SH-SY5Y (cell line): ENCODE results near the gene SPNS2.
A peak's percentile ranks its signal among the peaks of the same experiment; 100 is the strongest.

Experiments
- GATA2 ChIP-seq: IDR thresholded peaks from 2 replicates; pipeline ENCODE4 v1.6.1; 2011; ENCODE audit warnings: mild to moderate bottlenecking, low read depth, low read length
- GATA3 ChIP-seq: IDR thresholded peaks from 2 replicates; pipeline ENCODE4 v1.6.1; 2011; ENCODE audit warnings: low read depth, mild to moderate bottlenecking, low read length, moderate library complexity

Gene SPNS2, protein sequence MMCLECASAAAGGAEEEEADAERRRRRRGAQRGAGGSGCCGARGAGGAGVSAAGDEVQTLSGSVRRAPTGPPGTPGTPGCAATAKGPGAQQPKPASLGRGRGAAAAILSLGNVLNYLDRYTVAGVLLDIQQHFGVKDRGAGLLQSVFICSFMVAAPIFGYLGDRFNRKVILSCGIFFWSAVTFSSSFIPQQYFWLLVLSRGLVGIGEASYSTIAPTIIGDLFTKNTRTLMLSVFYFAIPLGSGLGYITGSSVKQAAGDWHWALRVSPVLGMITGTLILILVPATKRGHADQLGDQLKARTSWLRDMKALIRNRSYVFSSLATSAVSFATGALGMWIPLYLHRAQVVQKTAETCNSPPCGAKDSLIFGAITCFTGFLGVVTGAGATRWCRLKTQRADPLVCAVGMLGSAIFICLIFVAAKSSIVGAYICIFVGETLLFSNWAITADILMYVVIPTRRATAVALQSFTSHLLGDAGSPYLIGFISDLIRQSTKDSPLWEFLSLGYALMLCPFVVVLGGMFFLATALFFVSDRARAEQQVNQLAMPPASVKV

DNA sequence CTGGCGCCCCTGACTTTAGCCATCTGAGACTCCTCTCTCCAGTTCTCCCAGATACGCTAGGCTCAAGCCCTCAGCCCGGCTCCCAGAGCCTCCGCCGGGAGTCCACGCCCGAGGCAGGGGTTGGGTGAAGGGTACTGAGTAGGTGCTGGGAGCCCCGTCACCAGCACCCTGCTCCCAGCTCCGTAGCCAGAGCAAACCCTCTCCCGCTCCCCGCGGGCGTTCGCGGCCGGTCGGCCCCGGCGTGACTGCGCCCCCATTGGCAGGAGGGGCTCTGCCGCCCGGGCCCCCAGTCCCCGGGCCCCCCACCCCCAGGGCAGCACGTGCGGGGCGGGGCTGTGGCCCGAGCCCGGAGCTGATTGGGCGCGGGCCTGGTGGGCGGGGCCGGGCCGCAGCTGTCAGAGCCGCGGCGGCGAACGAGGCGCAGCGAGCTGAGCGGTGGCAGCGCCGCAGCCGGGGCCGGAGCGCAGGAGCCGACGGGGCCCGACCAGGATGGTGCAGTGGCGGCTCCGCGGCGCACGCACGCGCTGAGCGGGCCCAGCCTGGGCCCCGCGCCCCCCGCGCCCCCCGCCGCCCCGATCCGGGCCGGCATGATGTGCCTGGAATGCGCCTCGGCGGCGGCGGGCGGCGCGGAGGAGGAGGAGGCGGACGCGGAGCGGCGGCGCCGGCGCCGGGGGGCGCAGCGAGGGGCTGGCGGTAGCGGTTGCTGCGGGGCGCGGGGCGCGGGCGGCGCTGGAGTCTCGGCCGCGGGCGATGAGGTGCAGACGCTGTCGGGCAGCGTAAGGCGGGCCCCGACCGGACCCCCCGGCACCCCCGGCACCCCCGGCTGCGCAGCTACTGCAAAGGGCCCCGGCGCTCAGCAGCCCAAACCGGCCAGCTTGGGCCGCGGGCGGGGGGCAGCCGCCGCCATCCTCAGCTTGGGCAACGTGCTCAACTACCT is at the start of gene SPNS2:
Gene SPNS2 (plus strand): TSS at position 421 of the 937 bp plus-strand sequence. CDS start 167 bp downstream, at position 588.
- TF ChIP-seq GATA3 = no peak
- no peak for TF ChIP-seq GATA2

DNA sequence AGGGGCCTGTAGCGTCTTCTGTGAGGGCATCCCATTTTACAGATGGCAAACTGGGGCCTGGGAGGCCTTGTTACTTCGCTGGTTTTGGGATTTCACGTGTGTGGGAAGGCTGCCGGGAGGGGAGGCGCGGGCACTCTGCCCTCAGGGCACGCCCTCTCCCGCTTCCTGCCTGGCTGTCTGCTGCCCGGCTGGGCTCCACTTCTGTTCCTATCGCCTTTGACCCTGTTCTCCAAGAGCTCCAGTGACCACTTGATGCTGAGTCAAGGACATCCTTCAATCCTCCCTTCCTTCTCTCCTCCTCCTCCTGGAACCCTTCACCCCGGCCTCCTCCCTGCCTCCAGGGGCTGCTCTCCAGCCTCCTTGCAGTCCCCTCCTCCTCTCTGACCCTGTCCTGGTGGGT is 48.9 kb upstream of the SPNS2 start:
- TF ChIP-seq GATA2 (no peak), GATA3 (no peak)

DNA sequence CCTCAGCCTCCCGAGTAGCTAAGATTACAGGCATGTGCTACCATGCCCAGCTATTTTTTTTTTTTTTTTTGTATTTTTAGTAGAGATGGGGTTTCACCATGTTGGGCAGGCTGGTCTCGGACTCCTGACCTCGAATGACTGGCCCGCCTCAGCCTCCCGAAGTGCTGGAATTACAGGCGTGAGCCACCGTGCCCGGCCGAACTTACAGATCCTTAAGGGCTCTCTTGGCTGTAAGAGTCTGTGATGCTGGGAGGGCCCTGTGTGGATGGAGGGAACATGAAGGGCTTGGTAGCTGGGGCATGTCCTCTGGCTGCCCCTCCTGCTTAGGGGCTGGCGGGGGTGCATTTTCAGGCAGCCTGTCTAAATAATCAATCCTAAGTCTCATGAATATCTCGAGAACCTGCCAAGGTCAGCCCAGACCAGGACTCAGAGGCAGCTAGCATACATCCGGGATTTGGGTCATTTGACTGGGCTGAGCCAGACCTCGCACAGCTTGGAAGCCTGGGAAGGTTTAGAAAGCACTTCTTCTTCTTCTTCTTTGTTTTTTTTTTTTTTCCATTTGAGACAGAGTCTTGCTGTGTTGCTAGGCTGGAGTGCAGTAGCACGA is 47.9 kb upstream of the SPNS2 start:
- TF ChIP-seq GATA2 (no peak), GATA3 (no peak)

DNA sequence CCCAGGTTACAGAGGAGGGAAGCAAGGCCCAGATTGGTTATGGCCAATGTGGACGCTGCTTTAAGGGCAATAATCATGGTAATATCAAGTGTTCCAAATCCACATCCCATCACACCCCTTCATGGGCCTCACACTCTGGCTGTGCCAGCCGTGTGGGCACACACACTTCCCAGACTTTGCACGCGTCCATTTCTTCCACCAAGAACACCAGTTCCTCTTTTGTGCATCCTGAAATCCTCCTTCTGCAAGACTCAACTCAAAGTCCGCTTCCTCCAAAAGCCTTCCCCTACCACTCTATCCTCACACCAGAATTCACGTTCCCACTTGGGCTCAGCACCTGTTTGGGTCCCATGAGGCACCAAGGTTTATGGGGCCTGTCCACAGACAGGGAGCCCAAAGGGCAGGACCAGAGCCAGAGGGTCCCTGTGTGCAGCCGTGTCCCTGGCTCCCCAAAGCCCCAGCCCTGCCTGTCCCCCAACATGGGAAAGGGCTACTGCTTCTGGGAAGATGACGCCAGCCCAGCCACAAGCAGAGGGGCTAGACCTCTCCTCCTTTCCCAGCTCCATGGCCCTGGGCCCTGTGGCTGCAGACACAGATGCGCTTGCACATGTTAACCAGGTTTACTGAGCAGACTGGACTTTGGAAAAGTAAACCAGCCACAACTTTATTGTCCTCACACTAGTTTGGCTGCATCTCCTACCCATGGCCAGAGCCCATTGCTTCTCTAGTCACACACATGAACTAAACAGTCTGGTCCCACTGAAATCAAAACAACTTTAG is 44.7 kb upstream of the SPNS2 start:
- TF ChIP-seq GATA3 (no peak), GATA2 (no peak)

DNA sequence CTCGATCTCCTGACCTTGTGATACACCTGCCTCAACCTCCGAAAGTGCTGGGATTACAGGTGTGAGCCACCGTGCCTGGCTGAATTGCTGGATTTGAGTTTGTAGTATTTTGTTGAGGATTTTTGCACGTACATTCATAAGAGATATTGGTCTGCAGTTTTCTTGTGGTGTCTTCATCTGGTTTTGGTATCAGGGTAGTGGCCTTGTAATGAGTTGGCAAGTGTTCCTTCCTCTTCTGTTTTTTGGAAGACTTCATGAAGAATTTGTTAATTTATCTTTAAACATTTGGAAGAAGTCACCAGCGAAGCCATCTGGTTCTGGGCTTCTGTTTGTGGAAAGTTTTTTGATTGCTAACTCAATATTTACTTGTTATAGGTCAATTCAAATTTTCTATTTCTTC is 38.0 kb upstream of the SPNS2 start:
- TF ChIP-seq GATA3 (no peak), GATA2 (no peak)

DNA sequence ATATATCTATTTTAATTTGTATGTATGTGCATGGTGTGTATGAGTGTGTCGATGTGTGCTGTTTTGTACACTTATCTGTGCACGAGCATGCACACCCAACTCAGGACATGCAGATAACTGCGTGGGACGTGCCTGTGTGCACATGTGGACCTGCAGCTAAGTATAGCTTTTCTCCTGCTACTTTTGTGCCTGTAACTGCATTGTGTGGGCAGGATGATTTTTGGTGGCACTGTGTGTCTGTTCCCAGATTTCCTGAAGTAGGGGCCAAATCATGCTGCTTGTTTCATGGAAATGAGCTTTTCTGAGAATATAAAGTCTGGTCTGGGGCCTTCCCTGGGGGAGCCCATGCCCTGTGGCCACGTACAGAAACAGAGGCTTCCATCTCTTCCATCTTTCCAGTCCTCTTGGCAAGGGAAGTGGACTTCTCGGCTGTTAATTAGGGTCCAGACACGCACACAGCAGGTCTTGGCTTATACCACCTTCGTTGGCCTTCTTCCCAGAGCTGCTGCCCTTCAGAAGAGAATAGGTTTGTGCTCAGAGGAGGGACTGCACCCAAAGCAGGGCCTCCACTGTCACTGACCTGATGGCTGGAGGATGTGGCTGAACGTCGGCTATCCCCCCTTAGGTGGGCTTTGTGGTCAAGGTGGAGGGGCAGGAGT is 34.7 kb upstream of the SPNS2 start:
- TF ChIP-seq GATA2 (no peak), GATA3 (no peak)

DNA sequence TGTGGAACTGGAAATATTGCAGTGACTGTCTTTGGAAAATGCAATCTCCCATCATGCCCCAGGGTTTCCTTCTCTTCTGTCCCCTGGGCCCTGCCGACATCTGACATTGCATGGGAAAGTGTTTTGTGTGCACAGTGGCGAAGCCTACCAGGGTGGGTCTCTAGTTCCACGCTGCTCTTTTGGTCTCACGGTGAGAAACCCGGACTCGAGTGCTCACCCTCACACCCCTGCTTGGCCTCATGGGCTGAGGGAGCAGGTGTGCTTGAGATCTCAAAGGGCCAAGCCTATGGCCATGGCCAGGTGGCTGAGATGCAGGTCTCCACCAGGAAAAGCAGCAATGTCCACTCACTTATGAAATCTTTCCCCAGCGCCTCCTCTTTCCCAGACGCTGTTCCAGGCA is 32.9 kb upstream of the SPNS2 start:
- TF ChIP-seq GATA3 = no peak
- TF ChIP-seq GATA2 = no peak

DNA sequence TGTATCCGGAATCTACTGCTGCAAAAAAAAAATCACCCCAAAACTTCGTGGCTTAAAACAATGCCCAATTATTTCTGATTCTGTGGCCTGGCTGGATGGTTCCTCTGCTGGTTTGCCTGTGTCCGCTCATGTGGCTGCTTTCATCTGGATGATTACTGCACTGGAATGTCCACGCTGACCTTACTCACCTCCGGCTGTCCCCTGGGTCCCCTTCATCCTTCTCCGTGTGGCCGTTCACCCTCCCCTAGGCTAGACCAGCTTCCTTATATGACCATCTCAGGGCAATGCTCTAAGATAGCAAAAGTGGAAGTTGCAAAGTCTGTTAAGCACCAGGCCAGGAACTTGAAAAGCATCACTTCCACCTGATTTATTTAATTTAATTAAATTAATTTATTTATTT is 31.4 kb upstream of the SPNS2 start:
- TF ChIP-seq GATA3 (no peak), GATA2 (no peak)

DNA sequence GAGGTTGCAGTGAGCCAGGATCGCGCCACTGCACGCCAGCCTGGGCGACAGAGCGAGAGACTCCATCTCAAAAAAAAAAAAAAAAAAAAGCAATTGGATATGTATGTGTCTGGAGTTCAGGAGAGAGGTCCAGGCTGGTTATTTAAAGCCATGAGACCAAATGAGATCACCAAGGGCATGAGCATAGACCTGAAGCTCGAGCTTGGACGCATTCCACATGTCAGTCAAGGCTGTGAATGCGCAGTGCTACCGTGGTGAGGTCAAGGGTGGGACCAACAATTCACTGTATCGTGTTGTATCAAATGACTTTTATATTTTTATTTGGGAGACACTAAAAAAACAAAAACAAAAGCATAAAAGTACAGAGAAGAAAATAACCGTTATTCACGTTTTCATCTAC is 29.1 kb upstream of the SPNS2 start:
- no peak for TF ChIP-seq GATA3
- no peak for TF ChIP-seq GATA2

DNA sequence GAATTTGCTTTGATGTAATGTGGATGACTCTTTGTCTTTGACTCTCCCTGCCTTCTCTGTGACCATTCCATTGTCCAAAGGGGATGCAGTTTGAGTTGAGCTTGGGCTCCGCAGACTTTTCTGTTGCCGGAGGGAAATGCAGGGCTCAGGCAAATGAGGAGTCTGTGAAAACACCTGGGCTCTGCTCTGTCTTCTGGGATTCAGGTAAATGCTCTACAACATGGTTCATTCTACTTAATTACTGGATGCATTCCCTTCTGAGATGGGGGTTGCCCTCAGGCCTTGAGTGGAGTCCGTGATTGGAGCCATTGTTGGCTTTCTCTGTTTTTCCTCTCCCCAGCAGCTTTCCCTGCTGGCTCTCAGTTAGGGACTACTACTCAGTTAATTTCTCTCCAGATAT is 26.4 kb upstream of the SPNS2 start:
- TF ChIP-seq GATA2 (no peak), GATA3 (no peak)

DNA sequence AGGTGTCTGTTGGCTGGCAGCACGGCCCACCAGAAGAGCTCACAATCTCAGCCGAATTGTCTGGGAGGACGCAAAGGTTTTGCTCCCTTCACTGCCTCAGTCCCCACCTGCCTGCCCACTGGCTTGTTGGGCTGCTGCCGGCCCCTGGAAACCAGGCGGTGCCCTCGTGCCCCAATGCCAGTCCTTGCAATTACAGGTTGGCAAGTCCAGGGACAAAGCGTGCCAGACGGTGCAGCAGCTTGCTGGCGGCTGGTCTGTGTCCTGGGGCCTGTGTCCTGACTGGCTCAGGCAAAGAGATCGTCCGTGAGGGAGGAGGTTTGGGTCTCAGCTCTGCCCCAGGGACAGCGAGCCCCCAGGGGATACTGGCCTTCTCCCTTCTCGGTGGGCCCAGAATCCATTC is 24.6 kb upstream of the SPNS2 start:
- TF ChIP-seq GATA3 (no peak), GATA2 (no peak)

DNA sequence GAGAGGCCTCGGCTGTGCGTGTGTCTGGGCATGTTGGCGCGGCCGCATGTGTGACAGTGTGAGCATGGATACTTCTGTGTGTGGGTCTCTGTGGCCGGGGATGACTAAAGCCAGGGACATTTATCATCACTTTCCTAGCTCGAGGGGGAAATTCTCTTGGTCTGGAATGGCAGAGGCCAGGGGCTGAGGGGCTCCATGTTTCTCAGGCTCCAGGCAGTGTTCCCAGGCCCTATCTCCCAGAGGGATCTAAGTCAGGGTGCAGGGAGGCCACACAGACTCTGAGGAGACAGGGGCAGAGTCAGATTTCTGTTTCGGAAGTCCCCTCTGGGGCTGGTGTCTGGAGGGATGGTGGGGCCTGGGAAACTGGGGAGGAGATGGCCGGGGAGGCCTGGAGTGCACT is 23.7 kb upstream of the SPNS2 start:
- TF ChIP-seq GATA3 (no peak), GATA2 (peak; percentile 91)

DNA sequence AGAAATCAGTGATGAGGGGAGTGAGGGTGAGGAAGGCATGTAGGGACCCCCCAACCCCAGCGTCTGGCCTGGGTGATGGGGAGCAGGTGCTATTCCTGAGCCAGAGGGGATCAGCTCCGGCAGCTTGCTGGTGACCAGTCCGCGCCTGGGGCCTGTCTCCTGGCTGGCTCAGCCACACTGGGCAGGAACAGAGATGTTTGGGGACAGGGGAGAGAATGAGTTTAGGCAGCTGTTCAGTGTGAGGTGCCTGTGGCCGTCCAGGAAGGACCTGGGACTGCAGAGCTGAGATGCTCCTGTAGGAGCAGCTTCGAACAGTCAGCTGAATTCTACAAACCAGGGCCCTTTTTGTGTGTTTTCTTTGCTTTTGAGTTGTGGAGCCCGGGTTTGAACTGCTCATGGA is 23.2 kb upstream of the SPNS2 start:
- TF ChIP-seq GATA3 = no peak
- TF ChIP-seq GATA2 = no peak

DNA sequence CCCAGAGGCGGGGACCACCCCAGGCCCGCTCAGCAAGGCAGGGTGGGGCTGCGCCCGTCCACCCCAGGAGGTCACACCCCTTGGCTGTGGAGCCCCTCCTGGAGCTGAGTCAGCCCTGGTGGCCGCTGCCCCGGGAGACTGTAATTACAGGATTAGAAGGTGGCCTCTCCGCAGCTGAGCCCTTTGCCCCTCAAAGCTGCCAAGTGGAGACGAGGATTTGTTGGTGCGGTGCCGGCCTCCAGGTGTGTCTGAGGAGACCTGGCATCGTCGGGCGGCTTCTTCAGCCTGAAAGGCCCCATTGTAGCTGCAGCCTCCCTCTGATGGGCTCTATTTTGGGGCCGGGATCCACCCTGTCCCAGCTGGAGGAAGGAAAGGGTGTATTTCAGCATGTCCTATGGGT is 22.7 kb upstream of the SPNS2 start:
- no peak for TF ChIP-seq GATA3
- no peak for TF ChIP-seq GATA2
